Measurements from ENCODE around the gene CFAP45. TPM values are rescaled to one million over a fixed set of nuclear protein-coding genes. Genes with fewer than 3 reads are reported as not detected.

CFAP45 gene
- total and polyA plus RNA-seq, 9 of the 15 experiments (the other 6 are each of a cell fraction or from before 2014, with no cell fraction given), result 0.65 to 2.4 (median 1.5) TPM

- POLR2A ChIA-PET, result interaction anchor here (0.6 to 1.5 kb wide), 4 partner anchors 9 to 493 kb away, joined by 3 to 4 read pairs (median 4); no protein-coding TSS in a partner anchor
- no peaks in the 10 kb centered on the region for H3K27me3 ChIP-seq (ENCODE audit: control insufficient read depth in 2 of 2, insufficient read depth in 2 of 2, low read length in 2 of 2)
- WGBS (ENCODE audit: insufficient coverage, low coverage, missing lambda C conversion rate), result 0% methylated on average over 1 of the region's 1 CpG
- peaks cover 24 to 48% of the 10 kb centered on the region in 2 experiments for H3K4me1 ChIP-seq (replicated peaks in 1 of 2; ENCODE audit: control insufficient read depth in 2 of 2, insufficient read depth in 2 of 2, low read length in 2 of 2)
- H3K4me3 ChIP-seq, result peak overlapping the region; percentile 72; the same call in 1 of the 2 replicates
- CTCF ChIA-PET (ENCODE audit: low intra/inter-chr PET ratio), result no interaction called here
- H3K27ac ChIP-seq (ENCODE audit: extremely low read depth, low read depth, low read length), result peak overlapping the region; percentile 100
- H3K79me2 ChIP-seq (ENCODE audit: control insufficient read depth, insufficient read depth, low read length), result peaks cover 62% of the 10 kb centered on the region
- intact Hi-C loops (cut with micrococcal nuclease), result loop anchor here (10.0 kb wide), 2 partner anchors 86 to 344 kb away; partner anchors contain the start of gene DCAF8
- H3K9me1 ChIP-seq (ENCODE audit: control insufficient read depth, insufficient read depth, low read length), result peaks cover 12% of the 10 kb centered on the region
- no TSS peak for BruUV-seq (replicated peaks)
- no peaks in the 10 kb centered on the region for H3K9me3 ChIP-seq (replicated peaks; ENCODE audit: control insufficient read depth, insufficient read depth, low read depth, low read length)
- peaks cover 66% of the 10 kb centered on the region for H3K36me3 ChIP-seq (ENCODE audit: control insufficient read depth, insufficient read depth, low read length)
- FAIRE-seq (no peak), ATAC-seq (no peak), DNase-seq (ENCODE audit: extremely low read depth in 1 of 4, low spot score in 3 of 4) (no peak)
- peaks cover 39% of the 10 kb centered on the region; the same call in 1 of the 2 replicates for H4K20me1 ChIP-seq (replicated peaks; ENCODE audit: control insufficient read depth, insufficient read depth, low read length)
- H2AFZ ChIP-seq (ENCODE audit: low read depth, low read length), result no peak overlapping the region
- peak overlapping the region; percentile 94 for H3K4me2 ChIP-seq (ENCODE audit: insufficient read depth, low read length)
- in situ Hi-C loops (cut with MboI), result no loop called here
- H3K9ac ChIP-seq (ENCODE audit: insufficient read depth in 1 of 2, low read depth in 2 of 2, low read length in 2 of 2), result peak overlapping the region in 1 of 2 experiments; percentile 99; a peak in 2 of 4 replicates
- TF ChIP-seq GMEB1 (CRISPR knock-in tag; IDR thresholded peaks at IDR 0.05) (no peak), ARID1B (IDR thresholded peaks at IDR 0.05) (peak; percentile 65), POLR3G (IDR thresholded peaks at IDR 0.05; ENCODE audit: extremely low read depth, insufficient read length, insufficient replicate concordance) (no peak), YBX1 (IDR thresholded peaks at IDR 0.05) (no peak), PRDM10 (IDR thresholded peaks at IDR 0.05; ENCODE audit: partially characterized antibody) (peak; percentile 31), NR2C2 (CRISPR knock-in tag; IDR thresholded peaks at IDR 0.05) (no peak), NR2C2 (tag; IDR thresholded peaks at IDR 0.05) (no peak), CBFA2T3 (IDR thresholded peaks at IDR 0.05) (peak; percentile 68), HDAC1 (IDR thresholded peaks at IDR 0.05) (peak in 1 of 2 experiments; percentile 45; a peak in 1 of 4 replicates), SMARCA4 (IDR thresholded peaks at IDR 0.05) (peak; percentile 45; the same call in 1 of the 2 replicates), ZNF3 (CRISPR knock-in tag; IDR thresholded peaks at IDR 0.05) (no peak), TCF3 (CRISPR knock-in tag; IDR thresholded peaks at IDR 0.05) (peak; percentile 8; the same call in 1 of the 2 replicates), ZBTB26 (CRISPR knock-in tag; IDR thresholded peaks at IDR 0.05) (no peak), THAP12 (CRISPR knock-in tag; IDR thresholded peaks at IDR 0.05) (no peak), DPF2 (IDR thresholded peaks at IDR 0.05) (peak; percentile 56), PRMT5 (CRISPR knock-in tag; IDR thresholded peaks at IDR 0.05) (no peak)
Measured at GRCh38 chr1:159921251-159921650, 21.3 kb upstream of the CFAP45 start.

Measured in K562 (cell line).